MM.1S (cell line): ENCODE measurements around the gene NOA1.

ENCODE experiments used
- DNase-seq: peaks from one replicate; pipeline ENCODE4 v3.0.0-alpha.2; 2015
- H2AFZ ChIP-seq: fragments of 300-600 bp; sonication (generic); 2 replicates; pipeline ENCODE4 v1.6.0; 2016; ENCODE audit warnings: antibody characterized with exemption, low read length
- H3F3A ChIP-seq: fragments of 300-600 bp; sonication (generic); 2 replicates; pipeline ENCODE4 v1.6.1; 2016; ENCODE audit warnings: mild to moderate bottlenecking, antibody characterized with exemption, low read length, moderate library complexity, mixed read lengths; ENCODE audit not compliant: insufficient read depth
- H3K27ac ChIP-seq: fragments of 300-600 bp; sonication (generic); 2 replicates; pipeline ENCODE4 v1.5.1; 2016; ENCODE audit warnings: mild to moderate bottlenecking, low read length
- H3K27me3 ChIP-seq: fragments of 300-600 bp; sonication (generic); replicated peaks from 2 replicates; pipeline ENCODE4 v1.6.0; 2016; ENCODE audit warnings: low read length; ENCODE audit not compliant: insufficient read depth
- H3K36me3 ChIP-seq: fragments of 300-600 bp; sonication (generic); replicated peaks from 2 replicates; pipeline ENCODE4 v1.6.1; 2016; ENCODE audit warnings: mild to moderate bottlenecking, low read length, mixed read lengths; ENCODE audit not compliant: insufficient read depth
- H3K4me1 ChIP-seq: fragments of 300-600 bp; sonication (generic); 2 replicates; pipeline ENCODE4 v1.6.1; 2016; ENCODE audit warnings: low read length, mixed read lengths
- H3K4me2 ChIP-seq: fragments of 300-600 bp; sonication (generic); 2 replicates; pipeline ENCODE4 v1.6.0; 2016; ENCODE audit warnings: low read depth, low read length
- H3K4me3 ChIP-seq: fragments of 300-600 bp; sonication (generic); 2 replicates; pipeline ENCODE4 v1.5.1; 2016; ENCODE audit warnings: low read length, mixed read lengths
- H3K79me2 ChIP-seq: fragments of 300-600 bp; sonication (generic); 2 replicates; pipeline ENCODE4 v1.6.1; 2016; ENCODE audit warnings: mixed run types, low read length, mixed read lengths
- H3K9ac ChIP-seq: fragments of 300-600 bp; sonication (generic); 2 replicates; pipeline ENCODE4 v1.6.1; 2016; ENCODE audit warnings: low read length, mixed read lengths
- H3K9me2 ChIP-seq: fragments of 300-600 bp; sonication (generic); replicated peaks from 2 replicates; pipeline ENCODE4 v1.6.1; 2016; ENCODE audit warnings: mild to moderate bottlenecking, low read length, mixed read lengths; ENCODE audit not compliant: insufficient read depth
- H3K9me3 ChIP-seq: fragments of 300-600 bp; sonication (generic); replicated peaks from 2 replicates; pipeline ENCODE4 v1.6.1; 2016; ENCODE audit warnings: mild to moderate bottlenecking, low read length, mixed read lengths; ENCODE audit not compliant: insufficient read depth
- H4K20me1 ChIP-seq: fragments of 300-600 bp; sonication (generic); 2 replicates; pipeline ENCODE4 v1.6.1; 2016; ENCODE audit warnings: mild to moderate bottlenecking, low read length, moderate library complexity, mixed read lengths; ENCODE audit not compliant: insufficient read depth
- CTCF ChIP-seq: fragments of 300-600 bp; sonication (generic); IDR thresholded peaks from 2 replicates; pipeline ENCODE4 v1.5.1; 2016; ENCODE audit warnings: antibody characterized with exemption, low read length, mixed read lengths
- EZH2 ChIP-seq: fragments of 300-600 bp; sonication (generic); optimal IDR thresholded peaks from 2 replicates; pipeline ENCODE3; 2017; ENCODE audit warnings: low read depth, mild to moderate bottlenecking, antibody characterized with exemption, low read length, mixed read lengths
- EZH2phosphoT487 ChIP-seq: fragments of 300-600 bp; sonication (generic); IDR thresholded peaks from 2 replicates; pipeline ENCODE4 v1.6.1; 2018; ENCODE audit warnings: antibody characterized with exemption, low read length

The NOA1 gene

DNA sequence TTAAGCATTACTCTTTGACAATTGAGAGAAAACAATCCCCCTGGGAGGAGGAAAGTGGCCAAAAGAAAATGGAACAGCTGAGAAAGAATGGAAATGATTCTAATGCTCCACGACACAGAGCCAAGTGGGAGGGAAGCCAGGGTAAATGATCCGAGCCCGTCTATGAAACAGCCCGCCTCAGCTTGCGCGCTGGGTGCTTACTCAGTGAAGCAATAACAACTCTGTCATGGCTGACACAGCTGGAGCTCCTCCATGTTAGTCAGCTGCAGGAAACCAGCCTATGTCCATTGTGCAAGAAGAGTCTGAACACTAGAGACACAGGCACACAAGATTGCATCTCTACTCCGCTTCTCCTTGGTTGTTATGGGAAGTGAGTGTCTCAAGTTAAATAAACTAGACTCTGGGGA is 19.3 kb downstream of the NOA1 start:
- Histone ChIP-seq H3K9ac (no peak overlapping the region), H3K36me3 (no peaks in the 10 kb centered on the region), H4K20me1 (no peaks in the 10 kb centered on the region), H2AFZ (no peak overlapping the region), H3K9me2 (no peaks in the 10 kb centered on the region), H3K79me2 (no peaks in the 10 kb centered on the region), H3F3A (0 out of 2 replicates have a peak, but pooled peaks cover 6% of the 10 kb centered on the region), H3K4me3 (no peak overlapping the region), H3K4me1 (no peaks in the 10 kb centered on the region), H3K27ac (no peak overlapping the region), H3K27me3 (no peaks in the 10 kb centered on the region), H3K4me2 (no peak overlapping the region), H3K9me3 (no peaks in the 10 kb centered on the region)
- TF ChIP-seq EZH2 (no peak), EZH2phosphoT487 (no peak), CTCF (no peak)
- no peak for DNase-seq

DNA sequence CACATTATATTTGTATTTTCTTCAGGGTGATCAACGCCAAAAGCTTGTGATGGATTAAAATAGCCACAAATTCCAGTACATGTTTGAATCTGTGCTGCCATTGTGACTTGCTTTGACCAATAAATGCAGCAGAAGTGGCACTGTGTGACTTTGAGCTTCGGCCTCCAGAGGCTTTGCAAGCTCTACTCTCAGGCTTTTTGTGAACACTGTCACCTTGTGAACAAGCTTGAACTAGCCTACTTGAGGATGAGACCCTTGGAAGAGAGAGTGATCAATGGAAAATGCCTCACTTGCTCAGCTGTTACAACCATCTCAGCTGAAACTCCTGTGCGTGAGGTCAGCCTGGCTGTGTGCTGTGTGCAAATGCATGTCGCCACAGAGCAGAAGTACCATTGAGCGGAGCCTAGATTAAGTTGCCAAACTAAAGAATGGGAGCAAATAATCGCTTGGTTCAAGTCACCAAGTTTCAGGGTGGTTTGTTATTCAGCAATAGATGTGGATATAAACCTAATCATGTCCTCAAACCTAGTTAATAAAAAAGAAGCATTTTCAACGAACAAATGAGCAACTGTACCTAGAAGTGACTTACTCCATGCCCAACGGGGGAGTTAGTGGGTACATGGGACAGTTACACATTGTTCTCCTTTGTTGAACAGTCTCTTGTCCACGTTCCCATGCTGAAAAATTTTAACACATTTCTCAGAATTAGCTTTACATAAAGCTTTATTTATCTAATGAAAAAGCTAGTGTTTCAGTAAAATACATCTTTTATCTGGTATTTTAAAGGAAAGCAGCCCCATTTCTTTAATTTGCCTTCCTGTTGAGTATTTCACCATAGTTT is 23.5 kb downstream of the NOA1 start:
- Histone ChIP-seq H4K20me1 (no peaks in the 10 kb centered on the region), H2AFZ (no peak overlapping the region), H3K27me3 (no peaks in the 10 kb centered on the region), H3K9ac (no peak overlapping the region), H3K4me2 (no peak overlapping the region), H3K79me2 (no peaks in the 10 kb centered on the region), H3F3A (no peaks in the 10 kb centered on the region), H3K9me2 (no peaks in the 10 kb centered on the region), H3K4me1 (no peaks in the 10 kb centered on the region), H3K4me3 (no peak overlapping the region), H3K9me3 (no peaks in the 10 kb centered on the region), H3K27ac (no peak overlapping the region), H3K36me3 (no peaks in the 10 kb centered on the region)
- DNase-seq = no peak
- TF ChIP-seq EZH2 = no peak
- no peak for TF ChIP-seq EZH2phosphoT487
- TF ChIP-seq CTCF = no peak

- no peak overlapping the region for H3K4me3 ChIP-seq
- no peak overlapping the region for H3K4me2 ChIP-seq
- no peaks in the 10 kb centered on the region for H3K9me2 ChIP-seq
- no peaks in the 10 kb centered on the region for H3K4me1 ChIP-seq
- H3K9ac ChIP-seq = no peak overlapping the region
- H3F3A ChIP-seq = no peaks in the 10 kb centered on the region
- H3K27me3 ChIP-seq = no peaks in the 10 kb centered on the region
- H3K9me3 ChIP-seq = no peaks in the 10 kb centered on the region
- no peaks in the 10 kb centered on the region for H4K20me1 ChIP-seq
- no peak for TF ChIP-seq CTCF
- TF ChIP-seq EZH2phosphoT487 = no peak
- no peak for TF ChIP-seq EZH2
- no peaks in the 10 kb centered on the region for H3K36me3 ChIP-seq
- H2AFZ ChIP-seq = no peak overlapping the region
- DNase-seq = no peak
- no peak overlapping the region for H3K27ac ChIP-seq
- no peaks in the 10 kb centered on the region for H3K79me2 ChIP-seq
Observed at GRCh38 chr4:56941403-56941802, 36.0 kb downstream of the NOA1 start.
